GM20000 (cell line): Measurements from ENCODE around the gene SLC13A4.

ENCODE experiments used
- DNase-seq: peaks from one replicate; pipeline ENCODE4 v3.0.0; 2012; ENCODE audit warnings: low spot score
- CTCF ChIP-seq: IDR thresholded peaks from 2 replicates; pipeline ENCODE4 v1.5.1; 2012; ENCODE audit warnings: mild to moderate bottlenecking, control low read depth; ENCODE audit errors: extremely low read depth, missing control alignments

SLC13A4 gene

DNA sequence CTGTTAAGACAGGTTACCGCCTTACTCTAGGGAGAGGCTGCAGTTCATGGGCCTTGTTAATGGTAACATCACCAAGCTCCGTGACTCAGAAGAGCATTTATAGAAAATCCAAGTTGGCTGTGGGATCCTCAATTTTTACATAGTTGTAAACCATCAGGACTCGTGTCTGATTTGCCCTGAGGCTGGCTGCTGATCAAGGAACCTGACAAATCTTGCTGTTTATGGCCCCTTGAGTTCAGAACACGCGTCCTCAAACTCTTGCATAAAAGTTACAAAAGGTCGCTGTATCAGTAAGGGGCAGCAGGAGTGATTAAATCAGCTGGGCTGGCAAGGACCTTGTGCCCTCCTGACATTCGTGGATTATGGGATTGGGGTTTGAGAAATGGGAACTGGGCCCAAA lies 4.6 kb downstream of the SLC13A4 start:
- TF ChIP-seq CTCF, result no peak
- DNase-seq, result no peak

DNA sequence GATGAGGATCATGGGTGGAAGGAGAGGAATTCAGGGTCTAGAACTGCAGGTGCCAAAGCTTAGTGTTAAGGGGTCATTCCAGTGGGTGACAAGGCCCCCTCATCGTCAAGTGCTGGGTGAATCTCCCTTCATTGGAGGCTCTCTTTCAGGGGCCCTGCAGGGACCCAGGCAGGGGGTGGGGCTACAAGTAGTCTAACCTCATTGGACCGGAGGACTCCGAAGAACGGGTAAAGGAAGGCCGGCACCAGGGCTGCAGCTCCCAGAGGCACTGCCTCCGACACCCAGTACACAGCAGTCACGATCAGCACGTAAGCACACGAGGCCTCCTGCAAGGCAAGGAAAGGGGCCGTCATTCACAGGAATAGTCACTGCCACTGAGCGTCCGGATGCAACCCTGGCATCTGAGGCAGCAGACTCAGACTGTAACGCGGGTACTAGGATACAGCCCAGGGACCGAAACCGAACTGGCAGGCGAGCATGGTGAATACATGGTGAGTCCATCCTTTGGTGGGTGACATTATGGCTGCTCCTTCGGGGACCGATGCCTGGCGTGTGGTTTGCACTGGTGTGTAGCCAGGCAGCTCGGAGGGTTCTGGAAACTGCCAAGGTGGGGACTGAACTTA lies 6.7 kb downstream of the SLC13A4 start:
- no peak for DNase-seq
- no peak for TF ChIP-seq CTCF

- DNase-seq, result no peak
- TF ChIP-seq CTCF, result no peak
Measured at GRCh38 chr7:135719688-135720087, 8.3 kb downstream of the SLC13A4 start.

DNA sequence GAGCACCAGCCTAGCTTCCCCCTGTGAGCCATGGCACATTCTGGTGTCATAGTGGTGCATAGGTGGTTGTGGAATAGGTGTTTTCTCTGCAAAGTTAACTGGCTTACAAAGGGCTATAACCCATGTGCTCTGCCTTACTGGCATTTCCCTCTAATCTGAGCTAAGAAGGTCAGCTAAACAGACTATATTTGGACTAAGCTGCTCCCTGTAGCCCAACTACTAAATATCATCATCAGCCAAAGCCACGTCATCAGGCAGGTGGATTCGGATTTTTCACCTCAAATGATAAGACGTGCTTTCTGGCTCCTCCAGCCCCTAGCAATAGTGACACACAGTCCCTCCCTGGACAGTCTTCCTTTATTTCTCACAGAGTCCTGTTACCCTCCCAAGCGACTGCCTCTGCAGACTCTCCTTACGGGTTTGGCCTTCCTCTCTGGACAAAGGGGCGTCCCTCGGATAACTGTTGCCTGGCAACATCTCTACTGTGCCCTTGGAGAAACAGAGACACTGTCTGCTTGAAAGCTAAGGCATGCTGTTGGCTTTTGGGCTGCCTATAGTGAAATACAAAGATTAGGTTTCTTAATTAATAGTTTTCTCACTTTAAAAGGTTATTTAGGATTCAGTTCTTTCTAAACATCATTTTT lies 9.1 kb downstream of the SLC13A4 start:
- DNase-seq, result no peak
- no peak for TF ChIP-seq CTCF

GRCh38 chr7:135718219-135718618 lies 9.8 kb downstream of the SLC13A4 start:
- TF ChIP-seq CTCF, result no peak
- no peak for DNase-seq

- no peak for DNase-seq
Measured at GRCh38 chr7:135717693-135718092, 10.3 kb downstream of the SLC13A4 start.

More at GRCh38 chr7:135717693-135718092, 10.3 kb downstream of the SLC13A4 start:
- TF ChIP-seq CTCF, result no peak
